GM12892 (cell line): ENCODE data around the gene SRRM1.

Experiments
- POLR2A ChIP-seq: IDR thresholded peaks from 2 replicates; pipeline ENCODE4 v1.6.1; 2011; ENCODE audit warnings: low read depth, low read length, control low read depth
- POLR2AphosphoS5 ChIP-seq: IDR thresholded peaks from 2 replicates; pipeline ENCODE4 v1.6.1; 2011; ENCODE audit warnings: low read depth, low read length, control low read depth

GRCh38 chr1:24640288-24640687 lies 2.8 kb upstream of the SRRM1 start:
- TF ChIP-seq POLR2A (no peak), POLR2AphosphoS5 (no peak)
